Stimulated activated effector memory CD8-positive, alpha-beta T cell treated with anti-CD3 and anti-CD28 coated beads, Interleukin-12 subunit alpha, Interleukin-12 subunit beta, amount 100 ng/mL, for 72 hours (primary cell): Measurements from ENCODE around the gene CLSTN2.
"Not testable (repeated sequence)": the region's sequence is repeated elsewhere in the genome, so short reads cannot be mapped to it uniquely, and the experiment has no call there.

Experiments
- ATAC-seq: fragments of 150-1000 bp; cut with Tn5 transposase; 2 replicates; pipeline ENCODE4 v1.10.0; 2021
- DNase-seq, 2 donors: peaks; one replicate each; pipeline ENCODE4 v3.0.0; 2021 to 2022; ENCODE audit warnings: low spot score in 2 of 2
- H3K27ac Mint-ChIP-seq: one replicate; pipeline ENCODE4 v1.8.0; 2022; ENCODE audit warnings: mild to moderate bottlenecking, mixed read lengths
- H3K36me3 Mint-ChIP-seq: one replicate; pipeline ENCODE4 v1.8.0; 2022; ENCODE audit warnings: mild to moderate bottlenecking, mixed read lengths
- H3K4me1 Mint-ChIP-seq: one replicate; pipeline ENCODE4 v1.8.0; 2022; ENCODE audit warnings: mixed read lengths
- H3K4me3 Mint-ChIP-seq: one replicate; pipeline ENCODE4 v1.8.0; 2022; ENCODE audit warnings: mild to moderate bottlenecking, mixed read lengths
- H3K9me3 Mint-ChIP-seq: one replicate; pipeline ENCODE4 v1.8.0; 2022; ENCODE audit warnings: mixed read lengths

Gene CLSTN2

GRCh38 chr3:140403608-140404007 is 468.6 kb downstream of the CLSTN2 start:
- ATAC-seq (no peak), DNase-seq (no peak)
- H3K4me3 Mint-ChIP-seq: no peak overlapping the region
- H3K9me3 Mint-ChIP-seq: no peaks in the 10 kb centered on the region
- H3K36me3 Mint-ChIP-seq: no peaks in the 10 kb centered on the region
- H3K27ac Mint-ChIP-seq: no peak overlapping the region
- H3K4me1 Mint-ChIP-seq: no peaks in the 10 kb centered on the region

GRCh38 chr3:140406655-140407054 is 471.7 kb downstream of the CLSTN2 start:
- H3K4me1 Mint-ChIP-seq: no peaks in the 10 kb centered on the region
- no peak overlapping the region for H3K4me3 Mint-ChIP-seq
- no peak for DNase-seq
- peaks cover 6% of the 10 kb centered on the region for H3K9me3 Mint-ChIP-seq
- no peak overlapping the region for H3K27ac Mint-ChIP-seq
- no peaks in the 10 kb centered on the region for H3K36me3 Mint-ChIP-seq
- no peak for ATAC-seq

GRCh38 chr3:140408252-140408651 is 473.3 kb downstream of the CLSTN2 start:
- H3K27ac Mint-ChIP-seq: no peak overlapping the region
- H3K4me3 Mint-ChIP-seq: no peak overlapping the region
- no peaks in the 10 kb centered on the region for H3K36me3 Mint-ChIP-seq
- no peaks in the 10 kb centered on the region for H3K4me1 Mint-ChIP-seq
- no peak for ATAC-seq
- DNase-seq: no peak
- H3K9me3 Mint-ChIP-seq: peaks cover 6% of the 10 kb centered on the region

DNA sequence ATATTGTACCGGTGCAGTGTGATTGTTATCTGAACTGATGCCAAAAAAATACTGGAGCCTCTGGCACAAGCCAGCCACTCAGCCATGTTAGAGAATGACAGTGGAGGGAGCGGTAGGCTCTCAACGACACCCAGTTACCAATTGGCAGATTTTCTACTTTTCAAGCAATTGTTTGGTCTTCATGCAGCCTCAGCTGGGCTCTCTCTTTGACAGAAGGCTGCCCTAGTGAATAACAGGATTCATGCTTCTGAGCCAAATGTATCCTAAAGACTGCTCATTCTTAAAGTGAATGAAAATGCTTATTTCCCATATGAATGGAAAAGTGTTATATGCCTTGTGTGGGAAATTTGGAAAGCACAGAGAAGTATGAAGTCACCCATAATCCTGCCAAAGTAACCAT is 481.7 kb downstream of the CLSTN2 start:
- no peak for ATAC-seq
- Mint-ChIP-seq H3K4me3 (no peak overlapping the region), H3K27ac (no peak overlapping the region), H3K4me1 (no peaks in the 10 kb centered on the region), H3K9me3 (no peaks in the 10 kb centered on the region), H3K36me3 (no peaks in the 10 kb centered on the region)
- DNase-seq: no peak

DNA sequence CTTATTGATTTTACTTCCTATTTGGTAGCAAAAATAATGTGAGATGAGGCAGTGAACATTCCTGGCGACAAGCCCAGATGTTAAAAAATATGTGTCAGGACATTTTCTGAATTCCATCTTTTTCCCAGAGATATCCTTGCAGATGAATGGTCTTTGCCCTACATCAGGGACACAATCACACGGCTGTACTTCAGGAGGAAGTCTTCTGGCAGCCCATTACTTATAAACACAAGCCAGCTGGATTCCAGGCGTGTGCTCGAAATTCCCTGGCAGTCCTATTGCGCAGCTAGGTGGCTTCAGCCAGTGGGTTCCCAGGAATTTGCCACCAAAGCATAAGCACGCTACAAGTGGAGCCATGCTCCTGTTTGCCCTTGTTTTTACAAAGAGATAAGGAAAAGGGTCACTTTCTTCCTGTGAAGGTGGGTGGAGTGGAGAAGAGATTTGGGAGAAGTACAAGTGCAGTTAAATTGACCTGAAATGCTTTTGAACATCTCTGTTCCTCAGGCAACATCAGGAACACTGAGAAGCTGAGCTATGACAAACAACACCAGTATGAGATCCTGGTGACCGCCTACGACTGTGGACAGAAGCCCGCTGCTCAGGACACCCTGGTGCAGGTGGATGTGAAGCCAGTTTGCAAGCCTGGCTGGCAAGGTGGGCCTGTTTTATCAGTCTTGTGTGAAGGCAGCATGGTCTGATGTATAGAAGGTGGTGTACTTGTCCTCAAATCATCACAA is 485.8 kb downstream of the CLSTN2 start:
- no peaks in the 10 kb centered on the region for H3K9me3 Mint-ChIP-seq

DNA sequence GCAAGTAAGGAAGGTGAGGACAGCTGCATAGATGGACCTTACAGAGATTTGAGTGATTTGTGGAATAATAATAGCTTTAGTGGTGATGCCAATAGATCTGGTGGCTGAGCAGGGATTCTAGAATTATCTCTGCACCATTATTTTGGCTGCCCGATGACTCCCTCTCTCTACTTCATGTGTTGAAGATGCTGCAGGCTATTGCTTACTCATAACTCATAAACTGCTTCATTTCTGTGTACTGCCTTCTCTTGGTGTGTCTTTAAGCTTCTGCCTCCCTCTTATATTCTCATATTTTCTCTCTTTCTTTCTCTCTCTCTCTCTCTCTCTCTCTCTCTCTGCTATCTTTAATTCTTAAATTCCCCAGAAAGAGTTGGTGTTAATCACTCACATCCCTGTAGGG is 486.9 kb downstream of the CLSTN2 start:
- H3K27ac Mint-ChIP-seq: no peak overlapping the region
- H3K4me3 Mint-ChIP-seq: no peak overlapping the region
- ATAC-seq (no peak), DNase-seq (no peak)
- no peaks in the 10 kb centered on the region for H3K4me1 Mint-ChIP-seq
- H3K36me3 Mint-ChIP-seq: no peaks in the 10 kb centered on the region
- no peaks in the 10 kb centered on the region for H3K9me3 Mint-ChIP-seq

More for the DNA sequence above, 485.8 kb downstream of the CLSTN2 start:
- ATAC-seq: no peak
- Mint-ChIP-seq H3K36me3 (no peaks in the 10 kb centered on the region), H3K4me3 (no peak overlapping the region), H3K27ac (no peak overlapping the region), H3K4me1 (no peaks in the 10 kb centered on the region)
- no peak for DNase-seq

GRCh38 chr3:140423146-140423545 is 488.2 kb downstream of the CLSTN2 start:
- DNase-seq (no peak), ATAC-seq (no peak)
- H3K9me3 Mint-ChIP-seq: no peaks in the 10 kb centered on the region
- H3K4me1 Mint-ChIP-seq: no peaks in the 10 kb centered on the region
- no peak overlapping the region for H3K27ac Mint-ChIP-seq
- no peak overlapping the region for H3K4me3 Mint-ChIP-seq
- peaks cover 2% of the 10 kb centered on the region for H3K36me3 Mint-ChIP-seq

DNA sequence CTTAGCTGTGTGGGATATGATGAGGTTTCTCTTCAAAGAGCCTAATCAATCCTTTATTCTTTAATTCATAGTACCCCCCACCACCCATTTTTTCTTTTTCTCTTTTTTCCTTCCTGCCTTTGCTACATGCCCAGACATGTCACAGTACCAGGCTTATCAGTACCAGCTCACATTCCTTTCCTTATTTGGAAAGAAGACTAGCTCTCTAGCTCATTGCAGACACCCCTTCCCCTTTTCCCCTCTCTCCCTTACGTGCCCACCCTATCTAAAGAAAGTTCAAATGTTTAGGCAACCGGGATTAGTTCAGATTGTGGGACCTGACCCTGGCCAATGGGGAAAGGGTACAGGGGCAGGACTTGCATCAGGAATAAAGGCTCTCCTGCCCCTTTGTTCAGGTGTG is 488.6 kb downstream of the CLSTN2 start:
- not testable (repeated sequence) for H3K4me3 Mint-ChIP-seq, DNase-seq, H3K27ac Mint-ChIP-seq, H3K36me3 Mint-ChIP-seq, ATAC-seq, H3K9me3 Mint-ChIP-seq, H3K4me1 Mint-ChIP-seq

DNA sequence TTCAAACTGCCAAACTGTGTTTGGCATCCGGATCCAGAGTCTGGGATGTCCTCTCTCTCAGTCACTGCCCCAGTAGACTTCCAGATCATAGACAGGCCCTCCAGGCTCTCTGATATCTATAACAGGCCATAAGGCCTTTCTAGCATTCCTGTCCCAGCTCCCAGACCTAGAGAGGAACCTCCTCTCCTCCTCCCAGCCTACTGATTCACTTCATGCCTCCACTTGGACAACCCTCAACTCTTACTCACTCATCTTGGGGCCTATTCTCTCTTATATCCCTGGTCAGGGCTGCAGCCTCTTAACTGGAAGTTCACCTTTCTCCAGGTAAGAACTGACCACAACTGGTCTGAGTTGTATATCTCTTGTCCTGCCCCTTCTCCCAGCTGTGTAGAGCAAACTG is 489.2 kb downstream of the CLSTN2 start:
- Mint-ChIP-seq H3K9me3 (no peaks in the 10 kb centered on the region), H3K36me3 (peaks cover 5% of the 10 kb centered on the region), H3K4me3 (no peak overlapping the region), H3K27ac (no peak overlapping the region), H3K4me1 (no peaks in the 10 kb centered on the region)
- DNase-seq: no peak
- no peak for ATAC-seq

DNA sequence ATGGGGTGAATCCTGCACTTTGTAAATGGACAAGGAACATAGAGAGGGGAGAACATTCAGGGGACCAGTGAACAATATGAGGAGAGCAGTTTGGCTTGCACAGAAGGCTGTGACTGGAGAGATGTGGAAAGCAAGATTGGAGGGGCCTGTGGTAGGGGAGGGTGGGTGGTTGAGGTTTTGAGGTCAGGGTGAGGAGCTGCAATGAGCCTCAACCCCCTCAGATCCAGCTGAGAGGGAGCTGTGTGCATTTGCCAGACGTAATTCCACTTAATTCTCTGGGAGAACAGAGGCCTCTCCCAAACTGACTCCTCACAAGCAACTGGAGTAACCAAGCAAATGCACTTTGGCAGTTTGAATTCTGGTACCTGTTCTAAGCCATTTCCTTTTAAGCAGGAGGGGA is 489.7 kb downstream of the CLSTN2 start:
- H3K4me1 Mint-ChIP-seq: no peaks in the 10 kb centered on the region
- H3K36me3 Mint-ChIP-seq: peaks cover 5% of the 10 kb centered on the region
- ATAC-seq: no peak
- H3K9me3 Mint-ChIP-seq: no peaks in the 10 kb centered on the region
- DNase-seq: no peak
- no peak overlapping the region for H3K27ac Mint-ChIP-seq
- no peak overlapping the region for H3K4me3 Mint-ChIP-seq

- H3K4me3 Mint-ChIP-seq: no peak overlapping the region
- ATAC-seq: no peak
- peaks cover 5% of the 10 kb centered on the region for H3K36me3 Mint-ChIP-seq
Measured at GRCh38 chr3:140427786-140428185, 492.8 kb downstream of the CLSTN2 start.

GRCh38 chr3:140428380-140428779 is 493.4 kb downstream of the CLSTN2 start:
- DNase-seq: peak in 1 of 2 donors; percentile 8
- no peaks in the 10 kb centered on the region for H3K9me3 Mint-ChIP-seq
- H3K27ac Mint-ChIP-seq: no peak overlapping the region
- H3K4me3 Mint-ChIP-seq: no peak overlapping the region
- no peaks in the 10 kb centered on the region for H3K4me1 Mint-ChIP-seq
- ATAC-seq: no peak
- peaks cover 5% of the 10 kb centered on the region for H3K36me3 Mint-ChIP-seq

More at GRCh38 chr3:140427786-140428185, 492.8 kb downstream of the CLSTN2 start:
- no peak overlapping the region for H3K27ac Mint-ChIP-seq
- no peaks in the 10 kb centered on the region for H3K4me1 Mint-ChIP-seq
- peak in 1 of 2 donors; percentile 30 for DNase-seq
- no peaks in the 10 kb centered on the region for H3K9me3 Mint-ChIP-seq

DNA sequence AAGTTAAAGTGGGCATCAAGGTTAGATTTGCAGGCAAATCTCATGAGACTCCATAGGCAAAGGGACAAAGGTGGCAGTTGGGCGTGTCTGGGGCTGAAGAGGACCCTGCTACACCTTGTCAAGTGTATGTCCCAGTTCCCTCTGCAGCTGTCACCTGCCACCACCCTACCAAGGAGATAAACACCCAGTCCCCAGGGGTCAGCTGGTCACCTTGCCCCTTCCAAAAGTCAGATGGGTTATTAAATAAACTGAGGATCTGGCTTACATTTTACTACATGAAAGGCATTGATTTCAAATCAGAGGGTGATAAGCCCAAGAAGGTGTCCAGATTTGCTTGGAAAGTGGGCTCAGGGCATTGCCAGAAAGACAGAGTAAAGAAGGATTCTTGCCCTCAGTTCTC is 494.8 kb downstream of the CLSTN2 start:
- H3K9me3 Mint-ChIP-seq: no peaks in the 10 kb centered on the region
- H3K36me3 Mint-ChIP-seq: peaks cover 5% of the 10 kb centered on the region
- H3K4me3 Mint-ChIP-seq: no peak overlapping the region
- no peak overlapping the region for H3K27ac Mint-ChIP-seq
- ATAC-seq (no peak), DNase-seq (peak in 1 of 2 donors; percentile 26)
- no peaks in the 10 kb centered on the region for H3K4me1 Mint-ChIP-seq

DNA sequence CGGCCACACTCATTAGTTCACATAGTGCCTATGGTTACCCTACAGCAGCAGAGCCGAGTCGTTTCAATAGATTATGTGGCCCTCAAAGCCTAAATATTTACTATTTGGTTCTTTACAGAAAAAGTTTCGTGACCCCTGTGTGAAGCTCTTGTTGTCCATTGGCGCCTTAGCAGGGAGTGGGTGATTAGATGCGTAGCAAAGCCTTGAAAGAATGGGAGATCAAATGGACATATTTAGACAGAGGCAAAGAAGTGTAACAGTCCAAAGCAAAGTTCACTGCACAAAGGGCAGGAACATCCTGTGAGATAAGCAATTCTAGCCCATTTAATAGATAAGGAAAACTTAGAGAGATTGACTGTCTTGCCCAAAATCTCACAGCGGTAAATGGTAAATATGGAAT is 495.5 kb downstream of the CLSTN2 start:
- ATAC-seq: no peak
- Mint-ChIP-seq H3K27ac (no peak overlapping the region), H3K4me1 (no peaks in the 10 kb centered on the region), H3K36me3 (peaks cover 5% of the 10 kb centered on the region), H3K9me3 (no peaks in the 10 kb centered on the region), H3K4me3 (no peak overlapping the region)
- no peak for DNase-seq

GRCh38 chr3:140432229-140432669 is 497.3 kb downstream of the CLSTN2 start:
- Mint-ChIP-seq H3K4me3 (no peak overlapping the region), H3K36me3 (peaks cover 5% of the 10 kb centered on the region), H3K9me3 (no peaks in the 10 kb centered on the region), H3K4me1 (no peaks in the 10 kb centered on the region), H3K27ac (no peak overlapping the region)
- ATAC-seq: no peak
- DNase-seq: peak in 1 of 2 donors; percentile 15

- DNase-seq (peak in 1 of 2 donors; percentile 32), ATAC-seq (peak; percentile 5)
- no peaks in the 10 kb centered on the region for H3K9me3 Mint-ChIP-seq
- no peak overlapping the region for H3K27ac Mint-ChIP-seq
- H3K36me3 Mint-ChIP-seq: peaks cover under 1% of the 10 kb centered on the region
- no peak overlapping the region for H3K4me3 Mint-ChIP-seq
- no peaks in the 10 kb centered on the region for H3K4me1 Mint-ChIP-seq
Measured at GRCh38 chr3:140433431-140433830, 498.4 kb downstream of the CLSTN2 start.
